ENCODE measurements around the gene ATP5PD.

Gene ATP5PD

DNA sequence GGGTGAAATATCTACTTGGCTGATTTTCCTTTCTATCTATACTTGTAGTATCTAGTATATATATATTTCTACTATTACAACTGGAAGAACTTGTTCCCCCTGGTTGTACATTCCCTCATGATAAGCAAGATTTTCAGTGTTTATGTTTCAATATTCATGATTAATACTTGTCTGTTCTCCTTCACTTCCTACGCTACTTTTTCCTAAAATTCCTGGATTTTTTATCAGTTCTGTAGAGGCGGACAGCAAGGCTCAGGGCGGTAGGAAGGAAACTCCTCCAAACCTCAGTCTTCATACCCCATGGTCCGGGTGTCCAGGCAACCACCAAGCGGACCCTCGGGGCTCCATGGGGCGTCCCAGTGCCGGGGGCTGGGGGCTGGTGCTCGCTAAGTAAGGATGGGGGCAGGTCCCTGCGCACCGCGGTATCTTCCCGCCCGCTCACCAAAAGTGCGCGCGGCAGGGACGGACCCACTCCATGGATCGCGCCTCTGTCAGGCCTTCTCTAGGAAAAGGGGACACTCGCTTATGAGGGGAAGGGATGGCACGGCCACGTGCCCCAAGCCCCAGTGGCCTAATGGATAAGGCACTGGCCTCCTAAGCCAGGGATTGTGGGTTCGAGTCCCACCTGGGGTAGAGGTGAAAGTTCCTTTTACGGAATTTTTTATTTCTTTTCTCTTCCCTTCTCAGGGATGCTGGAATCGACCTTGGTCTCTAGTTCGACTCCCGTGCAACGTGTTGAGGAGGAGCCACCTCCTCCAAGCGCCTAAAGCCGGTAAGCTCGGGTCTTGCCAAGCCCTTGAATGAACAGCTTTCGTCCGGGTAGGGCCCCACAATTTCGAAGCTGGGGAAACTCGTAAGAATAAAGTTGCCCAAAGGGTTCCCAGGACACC, 13.2 kb downstream of the ATP5PD start:
- H4K12ac ChIP-seq (ENCODE audit: low read depth, low read length): no peak overlapping the region
- peak overlapping the region; percentile 83 for H3K4me2 ChIP-seq (ENCODE audit: low read length)
- no peak overlapping the region for H4K91ac ChIP-seq (ENCODE audit: low read depth, low read length)
- H3K79me1 ChIP-seq (ENCODE audit: low read length): peaks cover 10% of the 10 kb centered on the region
- H2BK5ac ChIP-seq (ENCODE audit: low read depth, low read length, poor library complexity): no peak overlapping the region
- peaks cover 8% of the 10 kb centered on the region for H3K9me3 ChIP-seq (ENCODE audit: insufficient read depth, low read depth, low read length)
- peaks cover 0 to 10% of the 10 kb centered on the region in 2 experiments for H3K4me1 ChIP-seq (ENCODE audit: control insufficient read depth in 1 of 2, insufficient read depth in 2 of 2, low read length in 2 of 2)
- H3K27me3 ChIP-seq (ENCODE audit: insufficient read depth, low read length): no peaks in the 10 kb centered on the region
- no peak overlapping the region for H3K27ac ChIP-seq (ENCODE audit: low read depth, low read length)
- H3K79me2 ChIP-seq (ENCODE audit: control insufficient read depth, insufficient read depth, low read length, poor library complexity): peaks cover 5% of the 10 kb centered on the region
- H3K9ac ChIP-seq (ENCODE audit: low read length): peak overlapping the region; percentile 44
- peak overlapping the region; percentile 55 for H2AFZ ChIP-seq (ENCODE audit: insufficient read depth, low read length, poor library complexity)
- no peak overlapping the region for H2AK5ac ChIP-seq (ENCODE audit: low read length)
- peaks cover 3% of the 10 kb centered on the region in 2 experiments for H3K36me3 ChIP-seq (ENCODE audit: control insufficient read depth in 1 of 2, insufficient read depth in 2 of 2, low read length in 2 of 2)
- no peak overlapping the region for H3K23ac ChIP-seq (ENCODE audit: low read length)
- WGBS (ENCODE audit: extremely low coverage, insufficient coverage, insufficient read length): no CpG with 5 or more reads among the region's 36 CpGs
- no peak overlapping the region for H2BK120ac ChIP-seq (ENCODE audit: insufficient read depth, low read length, poor library complexity)
- no peak overlapping the region for H3K18ac ChIP-seq (ENCODE audit: low read length)
- no peak overlapping the region for H2BK12ac ChIP-seq (ENCODE audit: low read length)
- DNase-seq: peak; percentile 92 to 97
- H3K4me3 ChIP-seq (ENCODE audit: low read depth, low read length): peak overlapping the region; percentile 90
- H3K4ac ChIP-seq (ENCODE audit: low read depth, low read length): no peak overlapping the region
- H3K14ac ChIP-seq (ENCODE audit: low read length): peak overlapping the region; percentile 18
- H4K8ac ChIP-seq (ENCODE audit: low read depth, low read length): peak overlapping the region; percentile 46

GRCh38 chr17:75032720-75033280, 14.0 kb downstream of the ATP5PD start:
- peaks cover 0 to 3% of the 10 kb centered on the region in 2 experiments for H3K36me3 ChIP-seq (ENCODE audit: control insufficient read depth in 1 of 2, insufficient read depth in 2 of 2, low read length in 2 of 2)
- peak in 1 of 2 donors; percentile 18 for DNase-seq
- no CpG with 5 or more reads among the region's 13 CpGs for WGBS (ENCODE audit: extremely low coverage, insufficient coverage, insufficient read length)
- peaks cover 10% of the 10 kb centered on the region for H3K79me1 ChIP-seq (ENCODE audit: low read length)
- no peak overlapping the region for H2AK5ac ChIP-seq (ENCODE audit: low read length)
- H2AFZ ChIP-seq (ENCODE audit: insufficient read depth, low read length, poor library complexity): no peak overlapping the region
- peak overlapping the region; percentile 53 for H3K4me2 ChIP-seq (ENCODE audit: low read length)
- H3K4me1 ChIP-seq (ENCODE audit: control insufficient read depth in 1 of 2, insufficient read depth in 2 of 2, low read length in 2 of 2): peaks cover 0 to 10% of the 10 kb centered on the region in 2 experiments
- no peak overlapping the region for H3K23ac ChIP-seq (ENCODE audit: low read length)
- no peak overlapping the region for H3K9ac ChIP-seq (ENCODE audit: low read length)
- H3K27me3 ChIP-seq (ENCODE audit: insufficient read depth, low read length): no peaks in the 10 kb centered on the region
- H4K91ac ChIP-seq (ENCODE audit: low read depth, low read length): no peak overlapping the region
- no peak overlapping the region for H3K4ac ChIP-seq (ENCODE audit: low read depth, low read length)
- H3K79me2 ChIP-seq (ENCODE audit: control insufficient read depth, insufficient read depth, low read length, poor library complexity): peaks cover 5% of the 10 kb centered on the region
- no peak overlapping the region for H3K4me3 ChIP-seq (ENCODE audit: low read depth, low read length)
- H3K9me3 ChIP-seq (ENCODE audit: insufficient read depth, low read depth, low read length): peaks cover 8% of the 10 kb centered on the region
- H3K27ac ChIP-seq (ENCODE audit: low read depth, low read length): no peak overlapping the region
- H2BK12ac ChIP-seq (ENCODE audit: low read length): no peak overlapping the region
- no peak overlapping the region for H2BK120ac ChIP-seq (ENCODE audit: insufficient read depth, low read length, poor library complexity)
- H3K18ac ChIP-seq (ENCODE audit: low read length): no peak overlapping the region
- H3K14ac ChIP-seq (ENCODE audit: low read length): no peak overlapping the region
- no peak overlapping the region for H4K12ac ChIP-seq (ENCODE audit: low read depth, low read length)
- H4K8ac ChIP-seq (ENCODE audit: low read depth, low read length): no peak overlapping the region
- H2BK5ac ChIP-seq (ENCODE audit: low read depth, low read length, poor library complexity): no peak overlapping the region

- Histone ChIP-seq H3K27ac (ENCODE audit: low read depth, low read length) (no peak overlapping the region), H3K27me3 (ENCODE audit: insufficient read depth, low read length) (no peaks in the 10 kb centered on the region), H3K4me1 (ENCODE audit: control insufficient read depth in 1 of 2, insufficient read depth in 2 of 2, low read length in 2 of 2) (peaks cover 0 to 10% of the 10 kb centered on the region in 2 experiments), H3K36me3 (ENCODE audit: control insufficient read depth in 1 of 2, insufficient read depth in 2 of 2, low read length in 2 of 2) (peaks cover 0 to 3% of the 10 kb centered on the region in 2 experiments), H4K91ac (ENCODE audit: low read depth, low read length) (no peak overlapping the region), H3K79me2 (ENCODE audit: control insufficient read depth, insufficient read depth, low read length, poor library complexity) (peaks cover 5% of the 10 kb centered on the region), H2AFZ (ENCODE audit: insufficient read depth, low read length, poor library complexity) (no peak overlapping the region), H2BK12ac (ENCODE audit: low read length) (no peak overlapping the region), H2BK5ac (ENCODE audit: low read depth, low read length, poor library complexity) (no peak overlapping the region), H3K14ac (ENCODE audit: low read length) (no peak overlapping the region), H3K9me3 (ENCODE audit: insufficient read depth, low read depth, low read length) (peaks cover 8% of the 10 kb centered on the region), H3K18ac (ENCODE audit: low read length) (no peak overlapping the region), H3K4me2 (ENCODE audit: low read length) (peak overlapping the region; percentile 32), H3K9ac (ENCODE audit: low read length) (no peak overlapping the region), H3K79me1 (ENCODE audit: low read length) (peaks cover 10% of the 10 kb centered on the region), H3K4me3 (ENCODE audit: low read depth, low read length) (peak overlapping the region; percentile 60), H4K12ac (ENCODE audit: low read depth, low read length) (no peak overlapping the region), H4K8ac (ENCODE audit: low read depth, low read length) (no peak overlapping the region), H2AK5ac (ENCODE audit: low read length) (no peak overlapping the region), H3K4ac (ENCODE audit: low read depth, low read length) (no peak overlapping the region), H3K23ac (ENCODE audit: low read length) (no peak overlapping the region), H2BK120ac (ENCODE audit: insufficient read depth, low read length, poor library complexity) (no peak overlapping the region)
- peak; percentile 29 to 43 for DNase-seq
- no CpG with 5 or more reads among the region's 10 CpGs for WGBS (ENCODE audit: extremely low coverage, insufficient coverage, insufficient read length)
Measured at GRCh38 chr17:75031972-75032719, 14.6 kb downstream of the ATP5PD start.

GRCh38 chr17:75030161-75030560, 16.6 kb downstream of the ATP5PD start:
- H2AK5ac ChIP-seq (ENCODE audit: low read length): no peak overlapping the region
- H3K36me3 ChIP-seq (ENCODE audit: control insufficient read depth in 1 of 2, insufficient read depth in 2 of 2, low read length in 2 of 2): no peaks in the 10 kb centered on the region
- H3K18ac ChIP-seq (ENCODE audit: low read length): no peak overlapping the region
- DNase-seq: no peak
- no CpG with 5 or more reads among the region's 8 CpGs for WGBS (ENCODE audit: extremely low coverage, insufficient coverage, insufficient read length)
- H3K79me2 ChIP-seq (ENCODE audit: control insufficient read depth, insufficient read depth, low read length, poor library complexity): peaks cover 5% of the 10 kb centered on the region
- no peak overlapping the region for H2BK12ac ChIP-seq (ENCODE audit: low read length)
- no peak overlapping the region for H2BK120ac ChIP-seq (ENCODE audit: insufficient read depth, low read length, poor library complexity)
- H3K4me3 ChIP-seq (ENCODE audit: low read depth, low read length): no peak overlapping the region
- H3K27me3 ChIP-seq (ENCODE audit: insufficient read depth, low read length): no peaks in the 10 kb centered on the region
- H3K23ac ChIP-seq (ENCODE audit: low read length): no peak overlapping the region
- H4K8ac ChIP-seq (ENCODE audit: low read depth, low read length): no peak overlapping the region
- H3K4me1 ChIP-seq (ENCODE audit: control insufficient read depth in 1 of 2, insufficient read depth in 2 of 2, low read length in 2 of 2): peaks cover 0 to 5% of the 10 kb centered on the region in 2 experiments
- H3K79me1 ChIP-seq (ENCODE audit: low read length): peaks cover 8% of the 10 kb centered on the region
- no peak overlapping the region for H3K4ac ChIP-seq (ENCODE audit: low read depth, low read length)
- peaks cover 6% of the 10 kb centered on the region for H3K9me3 ChIP-seq (ENCODE audit: insufficient read depth, low read depth, low read length)
- H4K12ac ChIP-seq (ENCODE audit: low read depth, low read length): no peak overlapping the region
- no peak overlapping the region for H4K91ac ChIP-seq (ENCODE audit: low read depth, low read length)
- H3K9ac ChIP-seq (ENCODE audit: low read length): no peak overlapping the region
- no peak overlapping the region for H2BK5ac ChIP-seq (ENCODE audit: low read depth, low read length, poor library complexity)
- H3K4me2 ChIP-seq (ENCODE audit: low read length): no peak overlapping the region
- H3K27ac ChIP-seq (ENCODE audit: low read depth, low read length): no peak overlapping the region
- H3K14ac ChIP-seq (ENCODE audit: low read length): no peak overlapping the region
- H2AFZ ChIP-seq (ENCODE audit: insufficient read depth, low read length, poor library complexity): no peak overlapping the region
